ENCODE data around the gene ITPR1.

GRCh38 chr3:4766263-4766662 is 273.1 kb downstream of the ITPR1 start:
- no peak for TF ChIP-seq POLR2A (IDR thresholded peaks at IDR 0.05)
- TF ChIP-seq CTCF (IDR thresholded peaks at IDR 0.05) = no peak
